SK-N-SH treated with all-trans-retinoic acid at 6 μM for 48 hours (cell line): Measurements from ENCODE around the gene NRL.

Experiments
- ATAC-seq: fragments of 200-7000 bp; cut with Tn5 transposase; 3 replicates; pipeline ENCODE4 v1.9.1; 2020; ENCODE audit warnings: mild to moderate bottlenecking, moderate library complexity
- ARNTL ChIP-seq: fragments of 450-650 bp; formaldehyde crosslinking; IDR thresholded peaks from 2 replicates; pipeline ENCODE4 v1.5.0; 2020; ENCODE audit warnings: low read depth, mild to moderate bottlenecking, moderate library complexity, borderline replicate concordance
- CREB5 ChIP-seq: fragments of 250-450 bp; sonication (Bioruptor Pico); IDR thresholded peaks from 2 replicates; pipeline ENCODE4 v1.5.1; 2020; ENCODE audit warnings: low read depth, mild to moderate bottlenecking, moderate library complexity
- CSDC2 ChIP-seq: fragments of 250-450 bp; sonication (Bioruptor Pico); IDR thresholded peaks from 2 replicates; pipeline ENCODE4 v1.5.0; 2020; ENCODE audit warnings: mild to moderate bottlenecking, moderate library complexity
- CSRNP3 ChIP-seq: fragments of 250-450 bp; sonication (Bioruptor Pico); IDR thresholded peaks from 2 replicates; pipeline ENCODE4 v1.5.1; 2021; ENCODE audit warnings: mild to moderate bottlenecking, moderate library complexity
- ESRRG ChIP-seq: fragments of 250-450 bp; sonication (Bioruptor Pico); IDR thresholded peaks from 2 replicates; pipeline ENCODE4 v1.6.1; 2021; ENCODE audit warnings: mild to moderate bottlenecking
- ISL1 ChIP-seq: fragments of 250-450 bp; sonication (Bioruptor Pico); IDR thresholded peaks from 2 replicates; pipeline ENCODE4 v2.1.2; 2022; ENCODE audit warnings: mild to moderate bottlenecking, moderate library complexity
- OSR1 ChIP-seq: fragments of 250-450 bp; sonication (Bioruptor Pico); IDR thresholded peaks from 2 replicates; pipeline ENCODE4 v1.8.0; 2022; ENCODE audit warnings: moderate library complexity, mild to moderate bottlenecking, inconsistent platforms
- POU6F1 ChIP-seq: fragments of 250-450 bp; sonication (Bioruptor Pico); IDR thresholded peaks from 2 replicates; pipeline ENCODE4 v1.8.0; 2021; ENCODE audit warnings: low read depth, mild to moderate bottlenecking, moderate library complexity, borderline replicate concordance
- RARB ChIP-seq: fragments of 250-450 bp; sonication (Bioruptor Pico); IDR thresholded peaks from 2 replicates; pipeline ENCODE4 v1.8.0; 2021; ENCODE audit warnings: mild to moderate bottlenecking, moderate library complexity
- TCF4 ChIP-seq: fragments of 250-450 bp; sonication (Bioruptor Pico); IDR thresholded peaks from 2 replicates; pipeline ENCODE4 v1.8.0; 2021; ENCODE audit warnings: mild to moderate bottlenecking, moderate library complexity, borderline replicate concordance
- TSHZ2 ChIP-seq: fragments of 250-450 bp; sonication (Bioruptor Pico); IDR thresholded peaks from 2 replicates; pipeline ENCODE4 v1.5.0; 2020; ENCODE audit warnings: mild to moderate bottlenecking, moderate library complexity
- ZC3H10 ChIP-seq: fragments of 250-450 bp; sonication (Bioruptor Pico); IDR thresholded peaks from 2 replicates; pipeline ENCODE4 v1.5.1; 2021; ENCODE audit warnings: mild to moderate bottlenecking, moderate library complexity
- ZFP3 ChIP-seq: fragments of 250-450 bp; sonication (Bioruptor Pico); IDR thresholded peaks from 2 replicates; pipeline ENCODE4 v1.5.0; 2020; ENCODE audit warnings: mild to moderate bottlenecking, moderate library complexity
- ZFP30 ChIP-seq: fragments of 450-650 bp; formaldehyde crosslinking; IDR thresholded peaks from 2 replicates; pipeline ENCODE4 v1.5.0; 2022; ENCODE audit warnings: mild to moderate bottlenecking, moderate library complexity
- ZNF70 ChIP-seq: fragments of 450-650 bp; formaldehyde crosslinking; IDR thresholded peaks from 2 replicates; pipeline ENCODE4 v1.5.0; 2020; ENCODE audit warnings: mild to moderate bottlenecking, moderate library complexity
- ZNF8 ChIP-seq: fragments of 450-650 bp; formaldehyde crosslinking; IDR thresholded peaks from 2 replicates; pipeline ENCODE4 v1.5.0; 2020; ENCODE audit warnings: mild to moderate bottlenecking, moderate library complexity
- TF ChIP-seq, protein P1 (sequence below): fragments of 250-450 bp; sonication (Bioruptor Pico); IDR thresholded peaks from 2 replicates; pipeline ENCODE4 v1.8.0; 2020; ENCODE audit warnings: mild to moderate bottlenecking, moderate library complexity, borderline replicate concordance

The NRL gene

DNA sequence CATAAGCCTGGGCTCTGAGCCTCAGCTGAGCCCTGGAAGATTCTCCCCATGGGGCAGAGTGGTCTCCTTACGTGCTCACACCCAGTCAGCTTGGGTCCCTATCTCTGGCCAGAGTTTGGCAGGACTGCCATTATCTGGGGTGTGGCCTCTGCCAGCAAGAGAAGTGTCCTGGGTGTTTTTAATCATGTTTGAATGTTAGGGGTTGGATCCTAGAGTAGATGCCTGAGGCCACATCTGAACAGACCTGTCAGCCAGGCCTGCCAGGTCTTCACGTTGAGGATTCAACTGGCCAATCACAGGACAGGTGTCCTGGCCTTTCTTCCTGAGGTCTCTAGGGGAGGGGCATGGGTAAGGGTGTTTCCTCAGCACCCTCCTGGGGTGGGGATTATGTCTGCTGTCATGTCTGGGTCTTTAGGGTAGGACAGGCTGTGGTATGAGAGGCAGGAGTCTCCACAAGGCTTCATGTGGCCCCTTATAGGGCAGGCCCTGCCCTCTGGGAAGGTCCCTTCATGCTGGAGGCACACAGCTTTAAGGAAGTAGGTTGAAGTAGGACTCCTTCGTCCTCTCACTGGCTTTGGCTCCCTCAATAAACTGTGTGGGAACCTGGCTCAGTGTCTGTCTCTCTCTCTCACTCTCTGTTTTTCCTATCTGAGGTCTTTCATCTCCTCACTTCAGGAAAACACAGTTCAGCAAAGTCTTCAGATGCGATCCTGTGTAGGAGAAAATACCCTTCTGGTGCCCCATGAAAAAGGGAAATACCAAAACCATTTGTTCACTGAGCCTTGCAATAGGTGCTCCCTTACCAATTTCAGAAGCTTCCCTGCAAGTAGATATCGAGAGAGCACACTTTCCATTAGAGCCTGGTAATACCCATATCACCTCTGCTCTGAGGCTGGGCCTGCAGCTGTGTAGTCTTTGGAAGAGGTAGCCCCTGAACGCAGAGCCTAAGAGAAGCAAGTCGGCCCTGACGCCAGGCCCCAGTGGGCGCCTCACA, 9.0 kb upstream of the NRL start:
- ATAC-seq, result no peak
- TF ChIP-seq CREB5 (CRISPR knock-in tag) (no peak), ZFP3 (CRISPR knock-in tag) (no peak), ZNF8 (CRISPR knock-in tag) (no peak), TSHZ2 (CRISPR knock-in tag) (no peak), CSRNP3 (CRISPR knock-in tag) (no peak)
- TF ChIP-seq, protein P1, sequence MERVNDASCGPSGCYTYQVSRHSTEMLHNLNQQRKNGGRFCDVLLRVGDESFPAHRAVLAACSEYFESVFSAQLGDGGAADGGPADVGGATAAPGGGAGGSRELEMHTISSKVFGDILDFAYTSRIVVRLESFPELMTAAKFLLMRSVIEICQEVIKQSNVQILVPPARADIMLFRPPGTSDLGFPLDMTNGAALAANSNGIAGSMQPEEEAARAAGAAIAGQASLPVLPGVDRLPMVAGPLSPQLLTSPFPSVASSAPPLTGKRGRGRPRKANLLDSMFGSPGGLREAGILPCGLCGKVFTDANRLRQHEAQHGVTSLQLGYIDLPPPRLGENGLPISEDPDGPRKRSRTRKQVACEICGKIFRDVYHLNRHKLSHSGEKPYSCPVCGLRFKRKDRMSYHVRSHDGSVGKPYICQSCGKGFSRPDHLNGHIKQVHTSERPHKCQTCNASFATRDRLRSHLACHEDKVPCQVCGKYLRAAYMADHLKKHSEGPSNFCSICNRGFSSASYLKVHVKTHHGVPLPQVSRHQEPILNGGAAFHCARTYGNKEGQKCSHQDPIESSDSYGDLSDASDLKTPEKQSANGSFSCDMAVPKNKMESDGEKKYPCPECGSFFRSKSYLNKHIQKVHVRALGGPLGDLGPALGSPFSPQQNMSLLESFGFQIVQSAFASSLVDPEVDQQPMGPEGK, result no peak

DNA sequence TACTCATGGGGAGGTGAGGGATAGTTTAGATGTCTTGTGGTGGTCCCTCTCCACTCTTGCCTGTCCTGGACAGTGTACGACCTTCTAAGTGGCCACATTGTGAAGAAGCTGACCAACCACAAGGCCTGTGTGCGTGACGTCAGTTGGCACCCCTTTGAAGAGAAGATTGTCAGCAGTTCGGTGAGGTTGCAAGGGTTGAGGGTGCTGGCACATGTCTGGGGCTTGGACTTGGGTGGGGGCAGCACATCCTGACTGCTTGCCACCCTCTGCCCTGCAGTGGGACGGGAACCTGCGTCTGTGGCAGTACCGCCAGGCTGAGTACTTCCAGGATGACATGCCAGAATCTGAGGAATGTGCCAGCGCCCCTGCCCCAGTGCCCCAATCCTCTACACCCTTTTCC, 8.1 kb upstream of the NRL start:
- ATAC-seq, result no peak; the same call in 2 of the 3 replicates
- TF ChIP-seq RARB (no peak), ZC3H10 (CRISPR knock-in tag) (no peak)
- TF ChIP-seq, protein P1, result no peak

GRCh38 chr14:24122416-24122815, 7.7 kb upstream of the NRL start:
- no peak for TF ChIP-seq ESRRG (CRISPR knock-in tag)
- TF ChIP-seq CSDC2 (CRISPR knock-in tag), result no peak
- TF ChIP-seq ZFP30, result no peak
- TF ChIP-seq ZNF70 (CRISPR knock-in tag), result no peak
- TF ChIP-seq OSR1 (CRISPR knock-in tag), result no peak
- no peak for TF ChIP-seq CSRNP3 (CRISPR knock-in tag)
- ATAC-seq, result no peak

DNA sequence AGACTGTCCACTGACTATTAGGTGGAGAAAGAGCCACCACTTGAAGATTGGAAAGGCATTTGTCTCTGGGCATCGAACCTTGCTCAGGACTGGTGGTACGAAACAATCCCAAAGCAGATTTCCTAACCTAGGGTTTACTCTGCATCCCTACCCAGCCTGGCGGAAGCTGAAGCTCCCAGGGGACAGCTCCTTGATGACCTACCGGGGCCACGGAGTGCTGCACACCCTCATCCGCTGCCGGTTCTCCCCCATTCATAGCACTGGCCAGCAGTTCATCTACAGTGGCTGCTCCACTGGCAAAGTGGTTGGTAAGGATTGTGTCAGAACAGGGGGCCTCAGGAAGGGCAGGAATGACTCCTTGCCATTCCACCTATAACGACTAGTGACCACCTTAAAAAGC, 6.5 kb upstream of the NRL start:
- no peak for ATAC-seq
- TF ChIP-seq ARNTL (CRISPR knock-in tag), result no peak
- no peak for TF ChIP-seq ISL1 (CRISPR knock-in tag)
- TF ChIP-seq TCF4 (CRISPR knock-in tag), result no peak
- no peak for TF ChIP-seq TSHZ2 (CRISPR knock-in tag)
- no peak for TF ChIP-seq POU6F1 (CRISPR knock-in tag)
- TF ChIP-seq CSRNP3 (CRISPR knock-in tag), result no peak
- TF ChIP-seq ZFP3 (CRISPR knock-in tag), result no peak
